Activated naive CD4-positive, alpha-beta T cell treated with Interleukin-2 at 50 U/mL for 16 hours (primary cell): Measurements from ENCODE around the gene HOXC5.
"Not testable (repeated sequence)": the region's sequence is repeated elsewhere in the genome, so short reads cannot be mapped to it uniquely, and the experiment has no call there.

Experiments
- DNase-seq: peaks from one replicate; pipeline ENCODE4 v3.0.0-alpha.2; 2020

The HOXC5 gene

GRCh38 chr12:54035568-54036264 lies 2.9 kb downstream of the HOXC5 start:
- no peak for DNase-seq

- DNase-seq: no peak
Measured at GRCh38 chr12:54036620-54037359, 3.9 kb downstream of the HOXC5 start.

- DNase-seq: no peak
Measured at GRCh38 chr12:54037360-54038283, 4.8 kb downstream of the HOXC5 start.

GRCh38 chr12:54038284-54038870 lies 5.5 kb downstream of the HOXC5 start:
- DNase-seq: no peak

GRCh38 chr12:54038871-54039414 lies 6.1 kb downstream of the HOXC5 start:
- DNase-seq: no peak

GRCh38 chr12:54039417-54040147 lies 6.7 kb downstream of the HOXC5 start:
- no peak for DNase-seq

GRCh38 chr12:54040148-54040494 lies 7.3 kb downstream of the HOXC5 start:
- no peak for DNase-seq

GRCh38 chr12:54040648-54041047 lies 7.8 kb downstream of the HOXC5 start:
- no peak for DNase-seq

GRCh38 chr12:54041097-54041690 lies 8.3 kb downstream of the HOXC5 start:
- no peak for DNase-seq

GRCh38 chr12:54042033-54042432 lies 9.2 kb downstream of the HOXC5 start:
- not testable (repeated sequence) for DNase-seq

- DNase-seq: no peak
Measured at GRCh38 chr12:54042970-54043853, 10.4 kb downstream of the HOXC5 start.

GRCh38 chr12:54044425-54045103 lies 11.7 kb downstream of the HOXC5 start:
- no peak for DNase-seq

GRCh38 chr12:54045401-54045800 lies 12.6 kb downstream of the HOXC5 start:
- no peak for DNase-seq

GRCh38 chr12:54045868-54046521 lies 13.1 kb downstream of the HOXC5 start:
- no peak for DNase-seq

GRCh38 chr12:54046809-54047159 lies 13.9 kb downstream of the HOXC5 start:
- no peak for DNase-seq

GRCh38 chr12:54047160-54047963 lies 14.5 kb downstream of the HOXC5 start:
- DNase-seq: no peak

GRCh38 chr12:54047964-54048303 lies 15.1 kb downstream of the HOXC5 start:
- no peak for DNase-seq

GRCh38 chr12:54048406-54049093 lies 15.7 kb downstream of the HOXC5 start:
- no peak for DNase-seq
